Panc1 (cell line): Measurements from ENCODE around the gene EGFL7. TPM values are rescaled to one million over a fixed set of nuclear protein-coding genes. Genes with fewer than 3 reads are reported as not detected.
A peak's percentile ranks its signal among the peaks of the same experiment; 100 is the strongest.

Source experiments
- ATAC-seq: fragments of 200-7000 bp; cut with Tn5 transposase; 2 replicates; pipeline ENCODE4 v1.9.1; 2020; ENCODE audit warnings: mild to moderate bottlenecking, moderate library complexity
- BruUV-seq: library from RNA; stranded (reverse); fragments of 400-500 nt; replicated peaks from 2 replicates; lab custom pipeline; 2021; lab: Mats Ljungman, UMichigan
- CTCF ChIA-PET: fragments of 300-600 bp; sonication (Branson Sonifier 250); formaldehyde crosslinking; loops from one replicate; lab custom pipeline; 2022; ENCODE audit warnings: antibody characterized with exemption; lab: Charles Lee
- POLR2A ChIA-PET: fragments of 300-600 bp; sonication (Branson Sonifier 250); formaldehyde crosslinking; loops from one replicate; lab custom pipeline; 2022; ENCODE audit warnings: antibody characterized with exemption; lab: Charles Lee
- DNase-seq: peaks from one replicate; pipeline ENCODE4 v3.0.0-alpha.2; 2010; ENCODE audit warnings: low read depth, low spot score
- H3K27ac ChIP-seq: 2 replicates; pipeline ENCODE4 v1.5.1; 2011; ENCODE audit warnings: mild to moderate bottlenecking, low read length, inconsistent platforms
- H3K27me3 ChIP-seq: fragments of 200-500 bp; sonication (Bioruptor generic); 2 replicates; pipeline ENCODE4 v1.6.0; 2014; ENCODE audit warnings: low read length, inconsistent platforms; ENCODE audit not compliant: control insufficient read depth, insufficient read depth
- H3K36me3 ChIP-seq: fragments of 200-500 bp; sonication (Bioruptor generic); 2 replicates; pipeline ENCODE4 v1.5.1; 2014; ENCODE audit warnings: inconsistent platforms, mild to moderate bottlenecking, low read length, moderate library complexity; ENCODE audit not compliant: control insufficient read depth, insufficient read depth
- H3K4me1 ChIP-seq: 2 replicates; pipeline ENCODE4 v1.5.1; 2011; ENCODE audit warnings: inconsistent platforms, mild to moderate bottlenecking, low read length, moderate library complexity; ENCODE audit not compliant: control insufficient read depth, insufficient read depth
- H3K4me3 ChIP-seq, 2 experiments: 2 replicates each; pipeline ENCODE4 v1.5.1; 2011 to 2012; ENCODE audit warnings: low read depth in 2 of 2, low read length in 2 of 2, mild to moderate bottlenecking in 2 of 2, inconsistent platforms in 1 of 2, moderate library complexity in 1 of 2
- H3K9me3 ChIP-seq: fragments of 200-500 bp; sonication (Bioruptor generic); 2 replicates; pipeline ENCODE4 v1.5.1; 2014; ENCODE audit warnings: low read depth, mild to moderate bottlenecking, inconsistent platforms, low read length, moderate library complexity; ENCODE audit not compliant: control insufficient read depth, insufficient read depth
- POLR2AphosphoS5 ChIP-seq: IDR thresholded peaks from 2 replicates; pipeline ENCODE4 v1.6.1; 2012; ENCODE audit warnings: mild to moderate bottlenecking, low read depth, low read length, moderate library complexity
- SIN3A ChIP-seq: IDR thresholded peaks from 2 replicates; pipeline ENCODE4 v1.6.1; 2012; ENCODE audit warnings: low read depth, mild to moderate bottlenecking, low read length, moderate library complexity, borderline replicate concordance; ENCODE audit not compliant: insufficient read depth
- TCF7L2 ChIP-seq: IDR thresholded peaks from 2 replicates; pipeline ENCODE4 v1.6.1; 2011; ENCODE audit warnings: mild to moderate bottlenecking, low read depth, low read length, inconsistent platforms
- in situ Hi-C: cut with HindIII; loops from 2 replicates; pipeline ENCODE4 v1.10.0; 2016; ENCODE audit warnings: low sequenced_read_pairs, low pct_unique_long_range_greater_than_20kb
- intact Hi-C: fragments of 100-400 bp; cut with micrococcal nuclease; formaldehyde crosslinking; loops from one replicate; pipeline ENCODE4 v1.10.0; 2022; ENCODE audit not compliant: unreplicated experiment
- microRNA-seq: library from miRNA; unstranded; fragments of <30 nt; microRNA quantifications from one replicate; pipeline ENCODE4 v1.1.0, GENCODE V29; 2020; ENCODE audit not compliant: unreplicated experiment
- total RNA-seq: library from RNA; stranded (reverse); gene quantifications from one replicate; pipeline ENCODE4 v1.2.1, GENCODE V29; 2021; ENCODE audit not compliant: unreplicated experiment
- TF ChIP-seq, protein P1 (sequence below), 2 experiments: IDR thresholded peaks; 2 replicates each; pipeline ENCODE4 v1.6.1; 2011 to 2012; ENCODE audit warnings: low read depth in 2 of 2, control low read depth in 1 of 2, low read length in 1 of 2, mild to moderate bottlenecking in 1 of 2, moderate library complexity in 1 of 2; ENCODE audit not compliant: insufficient read depth in 1 of 2
- TF ChIP-seq, protein P2 (sequence below): fragments of 450-650 bp; IDR thresholded peaks from 2 replicates; pipeline ENCODE4 v1.5.1; 2017; ENCODE audit warnings: mild to moderate bottlenecking

EGFL7 gene
- total RNA-seq, 1 experiment from 2014 or later = 42.3 TPM

DNA sequence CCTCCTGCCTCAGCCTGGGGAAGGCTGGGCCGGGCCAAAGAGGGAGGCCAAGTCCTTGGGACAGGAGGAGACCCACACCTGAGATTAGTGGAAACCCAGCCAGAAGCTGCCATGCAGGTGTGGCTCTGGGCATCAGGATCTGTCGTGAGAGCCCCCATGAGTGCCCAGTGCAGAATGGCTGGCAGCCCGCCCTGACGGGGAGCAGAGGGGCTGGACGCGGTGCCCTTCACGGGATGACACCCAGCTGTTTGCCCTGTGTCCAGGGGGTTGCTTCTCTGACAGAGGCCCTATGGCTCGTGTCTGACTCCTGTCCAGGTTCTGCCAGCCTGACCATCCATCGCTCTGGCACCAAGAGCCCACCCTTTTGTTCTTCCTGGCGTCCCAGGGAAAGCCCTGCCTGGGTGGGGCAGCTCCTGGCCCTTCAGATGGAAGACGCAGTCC, 58.2 kb downstream of the EGFL7 start:
- H3K27me3 ChIP-seq = no peaks in the 10 kb centered on the region
- H3K27ac ChIP-seq = no peak overlapping the region
- H3K36me3 ChIP-seq = peaks cover 5% of the 10 kb centered on the region; the same call in 1 of the 2 replicates
- ChIA-PET CTCF (no interaction called here), POLR2A (no interaction called here)
- no peak for DNase-seq
- no TSS peak for BruUV-seq
- in situ Hi-C loops (no loop called here), intact Hi-C loops (no loop called here)
- H3K4me3 ChIP-seq = no peak overlapping the region
- TF ChIP-seq SIN3A (no peak), POLR2AphosphoS5 (no peak), TCF7L2 (no peak)
- TF ChIP-seq, protein P1, sequence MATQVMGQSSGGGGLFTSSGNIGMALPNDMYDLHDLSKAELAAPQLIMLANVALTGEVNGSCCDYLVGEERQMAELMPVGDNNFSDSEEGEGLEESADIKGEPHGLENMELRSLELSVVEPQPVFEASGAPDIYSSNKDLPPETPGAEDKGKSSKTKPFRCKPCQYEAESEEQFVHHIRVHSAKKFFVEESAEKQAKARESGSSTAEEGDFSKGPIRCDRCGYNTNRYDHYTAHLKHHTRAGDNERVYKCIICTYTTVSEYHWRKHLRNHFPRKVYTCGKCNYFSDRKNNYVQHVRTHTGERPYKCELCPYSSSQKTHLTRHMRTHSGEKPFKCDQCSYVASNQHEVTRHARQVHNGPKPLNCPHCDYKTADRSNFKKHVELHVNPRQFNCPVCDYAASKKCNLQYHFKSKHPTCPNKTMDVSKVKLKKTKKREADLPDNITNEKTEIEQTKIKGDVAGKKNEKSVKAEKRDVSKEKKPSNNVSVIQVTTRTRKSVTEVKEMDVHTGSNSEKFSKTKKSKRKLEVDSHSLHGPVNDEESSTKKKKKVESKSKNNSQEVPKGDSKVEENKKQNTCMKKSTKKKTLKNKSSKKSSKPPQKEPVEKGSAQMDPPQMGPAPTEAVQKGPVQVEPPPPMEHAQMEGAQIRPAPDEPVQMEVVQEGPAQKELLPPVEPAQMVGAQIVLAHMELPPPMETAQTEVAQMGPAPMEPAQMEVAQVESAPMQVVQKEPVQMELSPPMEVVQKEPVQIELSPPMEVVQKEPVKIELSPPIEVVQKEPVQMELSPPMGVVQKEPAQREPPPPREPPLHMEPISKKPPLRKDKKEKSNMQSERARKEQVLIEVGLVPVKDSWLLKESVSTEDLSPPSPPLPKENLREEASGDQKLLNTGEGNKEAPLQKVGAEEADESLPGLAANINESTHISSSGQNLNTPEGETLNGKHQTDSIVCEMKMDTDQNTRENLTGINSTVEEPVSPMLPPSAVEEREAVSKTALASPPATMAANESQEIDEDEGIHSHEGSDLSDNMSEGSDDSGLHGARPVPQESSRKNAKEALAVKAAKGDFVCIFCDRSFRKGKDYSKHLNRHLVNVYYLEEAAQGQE (IDR thresholded peaks at IDR 0.05; ENCODE audit: insufficient read depth in 1 of 2, low read depth in 2 of 2, low read length in 1 of 2) = no peak
- TF ChIP-seq, protein P2, sequence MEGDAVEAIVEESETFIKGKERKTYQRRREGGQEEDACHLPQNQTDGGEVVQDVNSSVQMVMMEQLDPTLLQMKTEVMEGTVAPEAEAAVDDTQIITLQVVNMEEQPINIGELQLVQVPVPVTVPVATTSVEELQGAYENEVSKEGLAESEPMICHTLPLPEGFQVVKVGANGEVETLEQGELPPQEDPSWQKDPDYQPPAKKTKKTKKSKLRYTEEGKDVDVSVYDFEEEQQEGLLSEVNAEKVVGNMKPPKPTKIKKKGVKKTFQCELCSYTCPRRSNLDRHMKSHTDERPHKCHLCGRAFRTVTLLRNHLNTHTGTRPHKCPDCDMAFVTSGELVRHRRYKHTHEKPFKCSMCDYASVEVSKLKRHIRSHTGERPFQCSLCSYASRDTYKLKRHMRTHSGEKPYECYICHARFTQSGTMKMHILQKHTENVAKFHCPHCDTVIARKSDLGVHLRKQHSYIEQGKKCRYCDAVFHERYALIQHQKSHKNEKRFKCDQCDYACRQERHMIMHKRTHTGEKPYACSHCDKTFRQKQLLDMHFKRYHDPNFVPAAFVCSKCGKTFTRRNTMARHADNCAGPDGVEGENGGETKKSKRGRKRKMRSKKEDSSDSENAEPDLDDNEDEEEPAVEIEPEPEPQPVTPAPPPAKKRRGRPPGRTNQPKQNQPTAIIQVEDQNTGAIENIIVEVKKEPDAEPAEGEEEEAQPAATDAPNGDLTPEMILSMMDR = no peak
- H3K4me1 ChIP-seq = peaks cover 35% of the 10 kb centered on the region
- ATAC-seq = 0 out of 2 replicates have a peak, but pooled peaks have one; percentile 1
- no peaks in the 10 kb centered on the region for H3K9me3 ChIP-seq

DNA sequence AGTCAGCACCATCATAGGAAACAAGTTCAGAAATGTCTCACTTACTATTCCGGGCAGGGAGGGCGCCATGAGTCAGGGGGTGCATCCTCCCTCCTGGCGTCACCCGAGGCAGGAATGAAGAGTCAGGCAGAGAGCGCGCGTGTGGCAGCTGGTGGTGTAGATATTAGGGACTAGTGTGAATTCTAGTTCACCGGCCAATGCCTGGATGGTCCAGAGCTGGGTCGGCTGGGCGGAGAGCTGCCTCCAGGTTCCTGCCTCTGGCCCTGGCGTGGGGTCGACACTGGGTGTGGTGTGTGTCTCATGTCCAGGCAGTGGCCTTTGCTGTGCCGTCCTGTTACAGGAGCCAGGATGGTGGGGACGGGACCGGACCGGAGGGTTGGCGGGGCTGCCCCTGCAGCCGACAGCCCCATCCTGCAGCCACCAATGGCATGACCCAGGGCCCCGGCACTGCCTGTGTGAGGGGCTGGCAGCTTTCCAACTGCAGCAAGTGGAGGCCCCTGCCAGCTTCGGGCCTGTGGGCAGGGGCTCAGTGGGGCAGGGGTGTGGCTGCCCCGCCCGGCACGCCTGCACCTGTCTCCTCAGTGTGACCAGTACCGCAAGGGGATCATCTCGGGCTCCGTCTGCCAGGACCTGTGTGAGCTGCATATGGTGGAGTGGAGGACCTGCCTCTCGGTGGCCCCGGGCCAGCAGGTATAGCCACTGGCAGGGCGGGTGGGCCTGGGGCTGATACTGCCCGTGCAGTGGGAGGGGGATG, 58.8 kb downstream of the EGFL7 start:
- BruUV-seq = no TSS peak
- peaks cover 38% of the 10 kb centered on the region for H3K4me1 ChIP-seq
- H3K27me3 ChIP-seq = no peaks in the 10 kb centered on the region
- ChIA-PET CTCF (interaction anchor here (0.7 kb wide), 1 partner anchor 27 kb away, joined by 3 read pairs; no protein-coding TSS in a partner anchor), POLR2A (no interaction called here)
- DNase-seq (no peak), ATAC-seq (peak; percentile 12)
- H3K36me3 ChIP-seq = peaks cover 6% of the 10 kb centered on the region; the same call in 1 of the 2 replicates
- intact Hi-C loops = no loop called here
- no peak overlapping the region for H3K27ac ChIP-seq
- H3K9me3 ChIP-seq = no peaks in the 10 kb centered on the region
- in situ Hi-C loops = no loop called here
- TF ChIP-seq, protein P1 (IDR thresholded peaks at IDR 0.05; ENCODE audit: insufficient read depth in 1 of 2, low read depth in 2 of 2, low read length in 1 of 2) = no peak
- no peak overlapping the region for H3K4me3 ChIP-seq

Small RNA genes lying within 50 kb of the gene (microRNA-seq; reads per million reads assigned to microRNA genes)
- gene MIR126 = 12,152 reads per million, percentile 97 among the genes with 10 or more reads in this experiment

Other genes starting within 250 kb of the EGFL7 start
- gene INPP5E, start 223.1 kb upstream of the EGFL7 start, total RNA-seq = 14.1 TPM
- 76.5 TPM for gene SEC16A, start 179.9 kb upstream of the EGFL7 start, total RNA-seq
- gene NOTCH1, start 116.9 kb upstream of the EGFL7 start, total RNA-seq = 13.4 TPM
- gene AGPAT2, start 24.5 kb downstream of the EGFL7 start, total RNA-seq = 77.9 TPM
- gene DIPK1B, start 49.7 kb downstream of the EGFL7 start, total RNA-seq = 10.6 TPM
- gene LCN10, start 80.0 kb downstream of the EGFL7 start, total RNA-seq = not detected
- gene LCN6, start 85.6 kb downstream of the EGFL7 start, total RNA-seq = not detected
- gene LCN8, start 95.3 kb downstream of the EGFL7 start, total RNA-seq = not detected
- 0.05 TPM for gene LCN15, start 101.6 kb downstream of the EGFL7 start, total RNA-seq
- 53.5 TPM for gene TMEM141, start 128.4 kb downstream of the EGFL7 start, total RNA-seq
- 0.62 TPM for gene CCDC183, start 133.4 kb downstream of the EGFL7 start, total RNA-seq
- gene RABL6, start 145.0 kb downstream of the EGFL7 start, total RNA-seq = 106 TPM
- gene AJM1, start 179.6 kb downstream of the EGFL7 start, total RNA-seq = 7.2 TPM
- 204 TPM for gene PHPT1, start 186.5 kb downstream of the EGFL7 start, total RNA-seq
- 6.3 TPM for gene MAMDC4, start 189.4 kb downstream of the EGFL7 start, total RNA-seq
- gene EDF1, start 203.4 kb downstream of the EGFL7 start, total RNA-seq = 270 TPM
- gene TRAF2, start 223.6 kb downstream of the EGFL7 start, total RNA-seq = 48.7 TPM